Skeletal muscle tissue (tissue), 4 donors: ENCODE data around the gene EXOC4. TPM values are rescaled to one million over a fixed set of nuclear protein-coding genes. Genes with fewer than 3 reads are reported as not detected.

ENCODE experiments used
- H3K27ac ChIP-seq: one replicate; pipeline ENCODE4 v1.7.0; 2013; ENCODE audit warnings: mild to moderate bottlenecking, low read depth, low read length, inconsistent platforms
- H3K27me3 ChIP-seq, 3 donors: one replicate each; pipeline ENCODE4 v1.7.0; 2013; ENCODE audit warnings: low read length in 3 of 3; ENCODE audit not compliant: control insufficient read depth in 3 of 3, insufficient read depth in 3 of 3
- H3K36me3 ChIP-seq, 3 donors: one replicate each; pipeline ENCODE4 v1.7.0; 2013; ENCODE audit warnings: low read length in 3 of 3; ENCODE audit not compliant: control insufficient read depth in 3 of 3, insufficient read depth in 3 of 3
- H3K4me1 ChIP-seq, 3 donors: one replicate each; pipeline ENCODE4 v1.7.0; 2013; ENCODE audit warnings: low read length in 3 of 3, mild to moderate bottlenecking in 3 of 3; ENCODE audit not compliant: control insufficient read depth in 3 of 3, insufficient read depth in 3 of 3
- H3K4me3 ChIP-seq, 3 donors: one replicate each; pipeline ENCODE4 v1.7.0; 2013; ENCODE audit warnings: low read length in 3 of 3
- H3K9ac ChIP-seq, 3 donors: one replicate each; pipeline ENCODE4 v1.7.0; 2013; ENCODE audit warnings: low read length in 3 of 3, mild to moderate bottlenecking in 3 of 3, moderate library complexity in 2 of 3, low read depth in 1 of 3
- H3K9me3 ChIP-seq, 3 donors: one replicate each; pipeline ENCODE4 v1.7.0; 2013; ENCODE audit warnings: low read length in 3 of 3; ENCODE audit not compliant: control insufficient read depth in 3 of 3
- total RNA-seq: library from RNA; depleted of rRNA; stranded (reverse); fragments of >200 nt; gene quantifications from one replicate; pipeline ENCODE4 v1.2.3, GENCODE V29; 2014
- donor health status: Osteomylitis.

The EXOC4 gene
- total RNA-seq, 1 donor from 2014 or later, result 129 TPM

- H3K36me3 ChIP-seq, result no peaks in the 10 kb centered on the region
- no peak overlapping the region for H3K4me3 ChIP-seq
- H3K4me1 ChIP-seq, result peaks cover 0 to 2% (median 0%) of the 10 kb centered on the region in 3 donors
- no peaks in the 10 kb centered on the region for H3K27me3 ChIP-seq
- H3K9me3 ChIP-seq, result no peaks in the 10 kb centered on the region
- no peak overlapping the region for H3K27ac ChIP-seq
- no peak overlapping the region for H3K9ac ChIP-seq
Measured at GRCh38 chr7:133830081-133830480, 577.2 kb downstream of the EXOC4 start.

- no peak overlapping the region for H3K4me3 ChIP-seq
- H3K4me1 ChIP-seq, result no peaks in the 10 kb centered on the region
- H3K9ac ChIP-seq, result no peak overlapping the region
- H3K9me3 ChIP-seq, result no peaks in the 10 kb centered on the region
- H3K27ac ChIP-seq, result no peak overlapping the region
- H3K36me3 ChIP-seq, result peaks cover 0 to 2% (median 0%) of the 10 kb centered on the region in 3 donors
- no peaks in the 10 kb centered on the region for H3K27me3 ChIP-seq
Measured at GRCh38 chr7:133836666-133837065, 583.8 kb downstream of the EXOC4 start.

- H3K9me3 ChIP-seq, result no peaks in the 10 kb centered on the region
- H3K4me3 ChIP-seq, result no peak overlapping the region
- H3K4me1 ChIP-seq, result no peaks in the 10 kb centered on the region
- H3K27me3 ChIP-seq, result no peaks in the 10 kb centered on the region
- peaks cover 0 to 2% (median 0%) of the 10 kb centered on the region in 3 donors for H3K36me3 ChIP-seq
- no peak overlapping the region for H3K9ac ChIP-seq
- no peak overlapping the region for H3K27ac ChIP-seq
Measured at GRCh38 chr7:133837224-133837623, 584.3 kb downstream of the EXOC4 start.

- Histone ChIP-seq H3K27ac (no peak overlapping the region), H3K4me1 (no peaks in the 10 kb centered on the region), H3K36me3 (peaks cover 0 to 2% (median 0%) of the 10 kb centered on the region in 3 donors), H3K9ac (no peak overlapping the region), H3K4me3 (no peak overlapping the region), H3K27me3 (no peaks in the 10 kb centered on the region), H3K9me3 (no peaks in the 10 kb centered on the region)
Measured at GRCh38 chr7:133839121-133839520, 586.2 kb downstream of the EXOC4 start.

- Histone ChIP-seq H3K27ac (no peak overlapping the region), H3K9me3 (no peaks in the 10 kb centered on the region), H3K4me1 (no peaks in the 10 kb centered on the region), H3K36me3 (peaks cover 0 to 2% (median 0%) of the 10 kb centered on the region in 3 donors), H3K27me3 (no peaks in the 10 kb centered on the region), H3K9ac (no peak overlapping the region), H3K4me3 (no peak overlapping the region)
Measured at GRCh38 chr7:133843341-133843740, 590.5 kb downstream of the EXOC4 start.

- no peak overlapping the region for H3K4me3 ChIP-seq
Measured at GRCh38 chr7:133845005-133845404, 592.1 kb downstream of the EXOC4 start.

GRCh38 chr7:133846203-133846945 is 593.5 kb downstream of the EXOC4 start:
- H3K4me3 ChIP-seq, result no peak overlapping the region
- H3K9me3 ChIP-seq, result no peaks in the 10 kb centered on the region
- no peaks in the 10 kb centered on the region for H3K27me3 ChIP-seq
- no peak overlapping the region for H3K9ac ChIP-seq
- H3K36me3 ChIP-seq, result no peaks in the 10 kb centered on the region
- no peak overlapping the region for H3K27ac ChIP-seq
- H3K4me1 ChIP-seq, result no peaks in the 10 kb centered on the region

More at GRCh38 chr7:133845005-133845404, 592.1 kb downstream of the EXOC4 start:
- Histone ChIP-seq H3K4me1 (no peaks in the 10 kb centered on the region), H3K9me3 (no peaks in the 10 kb centered on the region), H3K27ac (no peak overlapping the region), H3K27me3 (no peaks in the 10 kb centered on the region), H3K9ac (no peak overlapping the region), H3K36me3 (peaks cover 0 to 2% (median 0%) of the 10 kb centered on the region in 3 donors)

GRCh38 chr7:133850497-133851280 is 597.8 kb downstream of the EXOC4 start:
- H3K27ac ChIP-seq, result no peak overlapping the region
- no peak overlapping the region for H3K4me3 ChIP-seq
- peaks cover 8 to 16% (median 14%) of the 10 kb centered on the region in 3 donors for H3K4me1 ChIP-seq
- H3K9ac ChIP-seq, result no peak overlapping the region
- no peaks in the 10 kb centered on the region for H3K36me3 ChIP-seq
- H3K9me3 ChIP-seq, result no peaks in the 10 kb centered on the region
- H3K27me3 ChIP-seq, result no peaks in the 10 kb centered on the region

GRCh38 chr7:133851411-133851810 is 598.5 kb downstream of the EXOC4 start:
- no peak overlapping the region for H3K9ac ChIP-seq
- H3K4me1 ChIP-seq, result peaks cover 8 to 16% (median 14%) of the 10 kb centered on the region in 3 donors
- H3K27me3 ChIP-seq, result no peaks in the 10 kb centered on the region
- H3K27ac ChIP-seq, result no peak overlapping the region
- H3K36me3 ChIP-seq, result no peaks in the 10 kb centered on the region
- no peak overlapping the region for H3K4me3 ChIP-seq
- H3K9me3 ChIP-seq, result no peaks in the 10 kb centered on the region

GRCh38 chr7:133853706-133854276 is 600.9 kb downstream of the EXOC4 start:
- no peaks in the 10 kb centered on the region for H3K9me3 ChIP-seq
- no peak overlapping the region for H3K9ac ChIP-seq
- peak overlapping the region; percentile 15 for H3K27ac ChIP-seq
- no peaks in the 10 kb centered on the region for H3K36me3 ChIP-seq
- H3K27me3 ChIP-seq, result no peaks in the 10 kb centered on the region
- peak overlapping the region in 1 of 3 donors; percentile 12 for H3K4me3 ChIP-seq
- peaks cover 8 to 16% (median 14%) of the 10 kb centered on the region in 3 donors for H3K4me1 ChIP-seq
